ENCODE results near the gene FBLN2. TPM values are rescaled to one million over a fixed set of nuclear protein-coding genes. Genes with fewer than 3 reads are reported as not detected.

Gene FBLN2
- polyA plus RNA-seq, 1 experiment, result 248 TPM

DNA sequence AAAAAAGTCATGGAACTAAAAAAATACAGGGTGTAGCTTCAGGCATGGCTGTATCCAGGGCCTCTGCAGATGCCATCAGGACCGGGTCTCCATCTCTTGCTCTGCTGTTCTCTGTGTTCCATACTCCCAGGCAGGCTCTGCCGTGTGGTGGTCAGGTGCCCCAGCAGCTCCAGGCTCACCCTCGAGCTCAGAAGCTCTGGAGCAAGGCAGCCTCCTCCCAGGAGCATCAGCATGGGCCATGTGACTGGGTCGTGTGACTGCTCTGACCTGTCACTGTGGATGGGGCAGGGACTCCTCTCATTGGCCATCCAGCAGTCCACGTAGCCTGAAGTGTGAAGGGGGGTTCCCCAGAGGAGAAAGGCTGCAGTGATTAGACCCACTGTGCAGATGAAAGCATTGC, 8.5 kb downstream of the FBLN2 start:
- CTCF ChIA-PET, result interaction anchor here (1.3 kb wide), 1 partner anchor 17 kb away, joined by 3 read pairs; no protein-coding TSS in a partner anchor
- Histone ChIP-seq H3K4me3 (ENCODE audit: low read depth, low read length) (no peak overlapping the region), H3K36me3 (ENCODE audit: control insufficient read depth, insufficient read depth, low read length) (peaks cover 6% of the 10 kb centered on the region), H3K27me3 (ENCODE audit: control insufficient read depth, insufficient read depth, low read length) (no peaks in the 10 kb centered on the region)
- DNase-seq (ENCODE audit: low read depth), result no peak
- TF ChIP-seq, protein P1, sequence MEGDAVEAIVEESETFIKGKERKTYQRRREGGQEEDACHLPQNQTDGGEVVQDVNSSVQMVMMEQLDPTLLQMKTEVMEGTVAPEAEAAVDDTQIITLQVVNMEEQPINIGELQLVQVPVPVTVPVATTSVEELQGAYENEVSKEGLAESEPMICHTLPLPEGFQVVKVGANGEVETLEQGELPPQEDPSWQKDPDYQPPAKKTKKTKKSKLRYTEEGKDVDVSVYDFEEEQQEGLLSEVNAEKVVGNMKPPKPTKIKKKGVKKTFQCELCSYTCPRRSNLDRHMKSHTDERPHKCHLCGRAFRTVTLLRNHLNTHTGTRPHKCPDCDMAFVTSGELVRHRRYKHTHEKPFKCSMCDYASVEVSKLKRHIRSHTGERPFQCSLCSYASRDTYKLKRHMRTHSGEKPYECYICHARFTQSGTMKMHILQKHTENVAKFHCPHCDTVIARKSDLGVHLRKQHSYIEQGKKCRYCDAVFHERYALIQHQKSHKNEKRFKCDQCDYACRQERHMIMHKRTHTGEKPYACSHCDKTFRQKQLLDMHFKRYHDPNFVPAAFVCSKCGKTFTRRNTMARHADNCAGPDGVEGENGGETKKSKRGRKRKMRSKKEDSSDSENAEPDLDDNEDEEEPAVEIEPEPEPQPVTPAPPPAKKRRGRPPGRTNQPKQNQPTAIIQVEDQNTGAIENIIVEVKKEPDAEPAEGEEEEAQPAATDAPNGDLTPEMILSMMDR (IDR thresholded peaks at IDR 0.05; ENCODE audit: insufficient read depth, low read depth, low read length), result no peak
- POLR2A ChIA-PET, result no interaction called here

DNA sequence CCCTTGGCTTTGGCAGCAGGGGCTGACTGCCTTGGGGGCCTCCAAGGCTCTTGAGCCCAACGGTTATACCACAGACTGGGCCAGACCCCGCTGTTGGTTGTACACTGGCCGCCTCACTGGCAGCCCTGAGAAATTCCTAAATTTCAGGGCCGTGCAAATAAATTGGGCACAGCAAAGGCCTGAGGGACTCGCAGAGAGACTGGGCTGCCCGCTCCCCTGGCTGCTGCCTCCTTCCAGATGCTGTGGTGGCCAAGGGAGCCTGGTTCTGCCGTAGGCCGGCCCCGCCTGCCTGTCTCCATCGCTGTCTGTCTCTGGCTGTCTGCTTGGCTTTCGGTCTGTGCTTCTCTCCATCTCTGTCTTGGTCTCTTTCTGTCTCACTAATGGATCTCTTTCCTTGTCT, 9.0 kb downstream of the FBLN2 start:
- DNase-seq (ENCODE audit: low read depth), result no peak
- POLR2A ChIA-PET, result no interaction called here
- Histone ChIP-seq H3K27me3 (ENCODE audit: control insufficient read depth, insufficient read depth, low read length) (no peaks in the 10 kb centered on the region), H3K4me3 (ENCODE audit: low read depth, low read length) (no peak overlapping the region), H3K36me3 (ENCODE audit: control insufficient read depth, insufficient read depth, low read length) (peaks cover 5% of the 10 kb centered on the region)
- CTCF ChIA-PET, result interaction anchor here (1.3 kb wide), 1 partner anchor 17 kb away, joined by 3 read pairs; no protein-coding TSS in a partner anchor
- TF ChIP-seq, protein P1 (IDR thresholded peaks at IDR 0.05; ENCODE audit: insufficient read depth, low read depth, low read length), result no peak

DNA sequence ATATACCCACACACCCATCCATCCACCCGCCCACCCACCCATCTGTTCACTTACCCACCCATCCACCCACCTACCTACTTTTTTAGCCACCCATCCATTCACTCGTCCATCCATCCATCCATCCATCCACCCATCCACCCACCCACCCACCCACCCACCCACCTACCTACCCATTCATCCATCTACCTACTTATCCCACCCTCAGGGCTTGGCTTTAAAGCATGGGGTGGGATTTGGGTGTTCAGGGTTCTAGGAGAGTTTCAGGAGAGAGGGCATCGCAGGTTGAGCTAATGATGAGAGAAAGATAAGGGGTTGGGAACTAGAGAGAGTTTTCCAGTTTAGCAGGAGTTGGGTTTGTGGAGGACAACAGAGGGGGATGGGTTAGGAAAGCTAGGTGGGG, 9.7 kb downstream of the FBLN2 start:
- POLR2A ChIA-PET, result no interaction called here
- Histone ChIP-seq H3K36me3 (ENCODE audit: control insufficient read depth, insufficient read depth, low read length) (peaks cover 7% of the 10 kb centered on the region), H3K27me3 (ENCODE audit: control insufficient read depth, insufficient read depth, low read length) (no peaks in the 10 kb centered on the region), H3K4me3 (ENCODE audit: low read depth, low read length) (no peak overlapping the region)
- TF ChIP-seq, protein P1 (IDR thresholded peaks at IDR 0.05; ENCODE audit: insufficient read depth, low read depth, low read length), result no peak
- CTCF ChIA-PET, result interaction anchor here (1.3 kb wide), 1 partner anchor 89 kb away, joined by 3 read pairs; no protein-coding TSS in a partner anchor
- no peak for DNase-seq (ENCODE audit: low read depth)

DNA sequence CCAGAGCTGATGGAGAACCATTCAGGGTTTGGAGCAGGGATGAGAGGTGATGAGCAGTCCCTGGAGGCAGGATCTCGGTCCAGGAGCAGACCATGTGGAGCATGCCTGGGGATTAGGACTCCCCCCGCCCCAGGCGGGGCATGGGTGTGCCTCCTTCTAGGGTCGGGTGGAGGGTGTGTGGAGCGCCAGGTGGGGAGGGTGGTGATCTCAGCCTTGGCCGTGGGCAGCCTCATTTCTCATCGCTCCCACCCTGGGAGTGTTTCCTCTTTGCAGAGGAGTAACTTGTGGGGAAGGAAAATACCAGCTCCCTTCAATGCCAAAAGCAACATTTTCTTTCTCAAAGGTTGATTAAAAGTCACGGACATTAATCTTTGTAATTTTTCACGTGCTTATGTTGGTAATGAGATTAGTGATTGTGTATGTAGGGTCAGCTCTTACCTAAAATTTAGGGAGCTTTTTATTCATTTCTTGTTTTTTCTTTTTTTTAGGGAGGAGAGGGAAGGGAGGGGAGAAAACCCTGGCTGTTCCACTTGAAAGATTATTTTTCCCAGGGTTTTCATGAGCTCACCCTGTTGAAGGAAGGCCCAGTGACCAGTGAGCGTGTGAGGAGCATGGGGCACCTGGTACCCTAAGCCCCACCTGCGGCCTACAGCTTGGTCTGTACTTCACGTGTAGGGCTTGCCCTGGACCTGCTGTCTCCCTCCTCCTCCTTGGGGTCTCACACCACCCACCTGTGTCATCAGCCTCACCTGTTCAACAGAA, 11.0 kb downstream of the FBLN2 start:
- CTCF ChIA-PET, result interaction anchor here (1.1 to 3.3 kb wide), 3 partner anchors 9 to 88 kb away, joined by 3 to 11 read pairs (median 3); no protein-coding TSS in a partner anchor
- no peaks in the 10 kb centered on the region for H3K27me3 ChIP-seq (ENCODE audit: control insufficient read depth, insufficient read depth, low read length)
- POLR2A ChIA-PET, result no interaction called here
- DNase-seq (ENCODE audit: low read depth), result no peak
- TF ChIP-seq, protein P1 (IDR thresholded peaks at IDR 0.05; ENCODE audit: insufficient read depth, low read depth, low read length), result no peak
- H3K36me3 ChIP-seq (ENCODE audit: control insufficient read depth, insufficient read depth, low read length), result peaks cover 7% of the 10 kb centered on the region
- H3K4me3 ChIP-seq (ENCODE audit: low read depth, low read length), result no peak overlapping the region

DNA sequence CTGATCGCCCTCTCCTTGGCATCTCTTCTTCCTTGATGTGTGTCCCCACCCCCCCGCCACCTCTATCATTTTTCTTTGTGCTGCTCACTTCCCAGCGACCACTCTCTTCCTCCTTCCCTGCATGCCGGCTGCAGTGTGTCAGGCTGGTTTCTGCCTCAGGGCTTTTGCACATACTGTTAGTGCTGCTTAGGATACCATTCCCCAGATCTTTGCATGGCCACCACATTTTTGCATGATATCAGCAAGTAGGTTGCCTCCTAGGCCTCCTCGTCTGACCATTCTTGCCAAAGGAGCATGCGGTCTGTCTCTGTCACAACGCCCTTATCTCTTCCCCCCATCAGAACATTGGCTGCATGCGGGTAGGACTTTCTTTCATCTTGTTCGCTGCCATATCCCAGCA, 12.5 kb downstream of the FBLN2 start:
- no peaks in the 10 kb centered on the region for H3K27me3 ChIP-seq (ENCODE audit: control insufficient read depth, insufficient read depth, low read length)
- CTCF ChIA-PET, result interaction anchor here (3.3 kb wide), 1 partner anchor 10 kb away, joined by 11 read pairs; no protein-coding TSS in a partner anchor
- peaks cover 9% of the 10 kb centered on the region for H3K36me3 ChIP-seq (ENCODE audit: control insufficient read depth, insufficient read depth, low read length)
- no peak overlapping the region for H3K4me3 ChIP-seq (ENCODE audit: low read depth, low read length)
- DNase-seq (ENCODE audit: low read depth), result no peak
- POLR2A ChIA-PET, result no interaction called here
- TF ChIP-seq, protein P1 (IDR thresholded peaks at IDR 0.05; ENCODE audit: insufficient read depth, low read depth, low read length), result no peak
